Endodermal cell (in vitro differentiated cells): Measurements from ENCODE around the gene APIP. TPM values are rescaled to one million over a fixed set of nuclear protein-coding genes. Genes with fewer than 3 reads are reported as not detected.

Experiments used
- DNase-seq: peaks from one replicate; pipeline ENCODE4 v3.0.0-alpha.2; 2017
- H3K27ac ChIP-seq: 2 replicates; pipeline ENCODE4 v1.5.1; 2013; ENCODE audit warnings: mild to moderate bottlenecking, low read depth, low read length, moderate library complexity
- H3K27me3 ChIP-seq: 2 replicates; pipeline ENCODE4 v1.6.1; 2013; ENCODE audit warnings: mild to moderate bottlenecking, low read length, moderate library complexity; ENCODE audit not compliant: insufficient read depth, control insufficient read depth, poor library complexity, severe bottlenecking
- H3K36me3 ChIP-seq: 2 replicates; pipeline ENCODE4 v1.7.0; 2013; ENCODE audit warnings: mild to moderate bottlenecking, low read length, moderate library complexity; ENCODE audit not compliant: control insufficient read depth, insufficient read depth
- H3K4me1 ChIP-seq: one replicate; pipeline ENCODE4 v1.7.0; 2013; ENCODE audit warnings: low read length; ENCODE audit not compliant: control insufficient read depth, insufficient read depth
- H3K4me3 ChIP-seq: 2 replicates; pipeline ENCODE4 v1.5.1; 2013; ENCODE audit warnings: mild to moderate bottlenecking, low read length, moderate library complexity
- H3K9ac ChIP-seq: 2 replicates; pipeline ENCODE4 v1.6.1; 2013; ENCODE audit warnings: mild to moderate bottlenecking, low read length, moderate library complexity; ENCODE audit not compliant: poor library complexity, severe bottlenecking; ENCODE audit errors: extremely low read depth
- H3K9me3 ChIP-seq: 2 replicates; pipeline ENCODE4 v1.6.1; 2013; ENCODE audit warnings: mild to moderate bottlenecking, low read length, moderate library complexity; ENCODE audit not compliant: control insufficient read depth
- H3K27ac Mint-ChIP-seq: 2 replicates; pipeline ENCODE4 v1.8.0; 2020; ENCODE audit warnings: mixed read lengths
- H3K27me3 Mint-ChIP-seq: 2 replicates; pipeline ENCODE4 v1.8.0; 2021; ENCODE audit warnings: mild to moderate bottlenecking, mixed read lengths; ENCODE audit not compliant: insufficient read depth
- H3K36me3 Mint-ChIP-seq: 2 replicates; pipeline ENCODE4 v1.8.0; 2020; ENCODE audit warnings: low read depth, mixed read lengths
- H3K4me1 Mint-ChIP-seq: 2 replicates; pipeline ENCODE4 v1.8.0; 2020; ENCODE audit warnings: mixed read lengths
- H3K4me3 Mint-ChIP-seq: 2 replicates; pipeline ENCODE4 v1.8.0; 2020; ENCODE audit warnings: mild to moderate bottlenecking, moderate library complexity, mixed read lengths
- H3K9me3 Mint-ChIP-seq: 2 replicates; pipeline ENCODE4 v1.8.0; 2020; ENCODE audit warnings: mild to moderate bottlenecking, mixed read lengths
- CTCF ChIP-seq: fragments of 200-600 bp; sonication (generic); conservative IDR thresholded peaks from 2 replicates; pipeline ENCODE4 v1.5.0; 2021; ENCODE audit warnings: antibody characterized with exemption, mild to moderate bottlenecking
- WGBS, 2 experiments: methylation state at CpG; one replicate each; pipeline versions ENCODE4 v1.1.5 to v1.1.7; 2013; ENCODE audit warnings: missing lambda C conversion rate in 2 of 2, mixed read lengths in 1 of 2; ENCODE audit not compliant: insufficient coverage in 1 of 2, insufficient read length in 1 of 2; 5-methylcytosine and 5-hydroxymethylcytosine counted together
- total RNA-seq, 2 donors: library from RNA; stranded (reverse); fragmentation: NEBNext Ultra II Directional in 1 of 2; extraction: Animal tissue kit (Norgen Biotek cat#: 25700) in 1 of 2; gene quantifications; 2 replicates in 1 of 2; 3 replicates in 1 of 2; pipeline ENCODE4 v1.2.1, GENCODE V29; 2021

APIP gene
- total RNA-seq, 2 donors from 2014 or later: 31.8 to 46.2 TPM

- no peaks in the 10 kb centered on the region for H3K27me3 ChIP-seq
- WGBS, 2 experiments: 96 to 98% methylated on average over 11 to 13 of the region's 13 CpGs
- no peak overlapping the region for H3K4me3 ChIP-seq
- H3K9me3 ChIP-seq: peaks cover 8% of the 10 kb centered on the region
- no peaks in the 10 kb centered on the region for H3K27me3 Mint-ChIP-seq
- H3K9me3 Mint-ChIP-seq: peaks cover 4% of the 10 kb centered on the region
- H3K27ac ChIP-seq: no peak overlapping the region
- H3K4me1 ChIP-seq: no peaks in the 10 kb centered on the region
- no peak for TF ChIP-seq CTCF
- H3K36me3 Mint-ChIP-seq: peaks cover 8% of the 10 kb centered on the region
- no peaks in the 10 kb centered on the region for H3K36me3 ChIP-seq
- peaks cover 22% of the 10 kb centered on the region for H3K4me1 Mint-ChIP-seq
- no peak overlapping the region for H3K9ac ChIP-seq
- DNase-seq: no peak
- H3K27ac Mint-ChIP-seq: no peak overlapping the region
- H3K4me3 Mint-ChIP-seq: no peak overlapping the region
These were observed 25.5 kb upstream of the APIP start for GRCh38 chr11:34941688-34942087.

- Histone ChIP-seq H3K36me3 (no peaks in the 10 kb centered on the region), H3K9me3 (peaks cover 8% of the 10 kb centered on the region), H3K27me3 (no peaks in the 10 kb centered on the region), H3K27ac (no peak overlapping the region), H3K9ac (no peak overlapping the region), H3K4me3 (no peak overlapping the region), H3K4me1 (no peaks in the 10 kb centered on the region)
- no peaks in the 10 kb centered on the region for H3K27me3 Mint-ChIP-seq
- no peak for DNase-seq
- TF ChIP-seq CTCF: no peak
- H3K9me3 Mint-ChIP-seq: peaks cover 4% of the 10 kb centered on the region
- peaks cover 12% of the 10 kb centered on the region for H3K36me3 Mint-ChIP-seq
- peaks cover 22% of the 10 kb centered on the region for H3K4me1 Mint-ChIP-seq
- no peak overlapping the region for H3K4me3 Mint-ChIP-seq
- no peak overlapping the region for H3K27ac Mint-ChIP-seq
- WGBS, 2 experiments: 95 to 100% methylated on average over 1 to 4 of the region's 4 CpGs
These were observed 24.0 kb upstream of the APIP start for GRCh38 chr11:34940026-34940677.

- no peak for DNase-seq
- Histone ChIP-seq H3K4me3 (no peak overlapping the region), H3K9ac (no peak overlapping the region), H3K36me3 (peaks cover 5% of the 10 kb centered on the region), H3K27me3 (no peaks in the 10 kb centered on the region), H3K27ac (no peak overlapping the region), H3K4me1 (no peaks in the 10 kb centered on the region), H3K9me3 (no peaks in the 10 kb centered on the region)
- peaks cover 10% of the 10 kb centered on the region for H3K36me3 Mint-ChIP-seq
- 65% methylated on average over 1 of the region's 1 CpG; no CpG with 5 or more reads in 1 of the 2 experiments for WGBS, 2 experiments
- no peak for TF ChIP-seq CTCF
- H3K27ac Mint-ChIP-seq: no peak overlapping the region
- no peak overlapping the region for H3K4me3 Mint-ChIP-seq
- H3K9me3 Mint-ChIP-seq: no peaks in the 10 kb centered on the region
- no peaks in the 10 kb centered on the region for H3K27me3 Mint-ChIP-seq
- H3K4me1 Mint-ChIP-seq: peaks cover 20% of the 10 kb centered on the region
These were observed 22.4 kb upstream of the APIP start for GRCh38 chr11:34938611-34939010.
